Vagina (tissue), 2 donors: ENCODE results near the gene TMEM163. TPM values are rescaled to one million over a fixed set of nuclear protein-coding genes. Genes with fewer than 3 reads are reported as not detected.
"Not testable (repeated sequence)": the region's sequence is repeated elsewhere in the genome, so short reads cannot be mapped to it uniquely, and the experiment has no call there.

Experiments
- DNase-seq, 2 donors: peaks; one replicate each; pipeline ENCODE4 v3.0.0-alpha.2; 2017; ENCODE audit errors: extremely low spot score in 2 of 2
- H3K27ac ChIP-seq: fragments of 200-600 bp; sonication (generic); one replicate; pipeline ENCODE4 v1.5.1; 2019
- H3K27me3 ChIP-seq: fragments of 200-600 bp; sonication (generic); one replicate; pipeline ENCODE4 v1.5.1; 2019
- H3K36me3 ChIP-seq, 2 donors: fragments of 200-600 bp; sonication (generic); one replicate each; pipeline ENCODE4 v1.5.1; 2017 to 2019
- H3K4me1 ChIP-seq: fragments of 200-600 bp; sonication (generic); one replicate; pipeline ENCODE4 v1.5.1; 2019
- H3K4me3 ChIP-seq, 2 donors: fragments of 200-600 bp; sonication (generic); 1 replicate in 1 of 2; 2 replicates in 1 of 2; pipeline ENCODE4 v1.5.1; 2016 to 2019
- H3K9me3 ChIP-seq: fragments of 200-600 bp; sonication (generic); one replicate; pipeline ENCODE4 v1.5.1; 2019
- CTCF ChIP-seq, 3 experiments: fragments of 450-650 bp in 2 of 3; fragments of 200-600 bp in 1 of 3; sonication (generic) in 1 of 3; IDR thresholded peaks; one replicate each; pipeline ENCODE4 v1.5.1; 2017 to 2019; ENCODE audit warnings: antibody characterized with exemption in 3 of 3, mild to moderate bottlenecking in 2 of 3, moderate library complexity in 2 of 3
- POLR2A ChIP-seq, 2 donors: fragments of 450-650 bp; IDR thresholded peaks; one replicate each; pipeline ENCODE4 v1.6.1; 2017; ENCODE audit warnings: antibody characterized with exemption in 2 of 2, mild to moderate bottlenecking in 2 of 2, moderate library complexity in 2 of 2
- POLR2AphosphoS5 ChIP-seq, 2 donors: sonication (generic); formaldehyde crosslinking; IDR thresholded peaks; one replicate each; pipeline ENCODE4 v1.9.0; 2017; ENCODE audit warnings: antibody characterized with exemption in 2 of 2, mild to moderate bottlenecking in 2 of 2, low read depth in 1 of 2; ENCODE audit not compliant: insufficient read depth in 1 of 2
- intact Hi-C: fragments of 100-400 bp; cut with DNase I; formaldehyde crosslinking; loops from one replicate; pipeline ENCODE4 v1.15.1; 2023
- total RNA-seq: library from RNA; depleted of rRNA; stranded (reverse); fragments of >200 nt; gene quantifications from one replicate; pipeline ENCODE4 v1.2.3, GENCODE V29; 2016

The TMEM163 gene
- total RNA-seq, 1 donor from 2014 or later: not detected

GRCh38 chr2:134662751-134663150 is 56.0 kb downstream of the TMEM163 start:
- no peak for TF ChIP-seq POLR2AphosphoS5 (IDR thresholded peaks at IDR 0.05; ENCODE audit: insufficient read depth in 1 of 2, low read depth in 1 of 2)
- TF ChIP-seq CTCF (IDR thresholded peaks at IDR 0.05): no peak
- intact Hi-C loops: no loop called here

GRCh38 chr2:134660626-134661402 is 58.0 kb downstream of the TMEM163 start:
- no peak overlapping the region for H3K27ac ChIP-seq
- H3K4me3 ChIP-seq: no peak overlapping the region
- no peaks in the 10 kb centered on the region for H3K4me1 ChIP-seq
- DNase-seq: no peak
- intact Hi-C loops: no loop called here
- no peaks in the 10 kb centered on the region for H3K36me3 ChIP-seq
- TF ChIP-seq POLR2A (IDR thresholded peaks at IDR 0.05) (no peak), CTCF (IDR thresholded peaks at IDR 0.05) (no peak), POLR2AphosphoS5 (IDR thresholded peaks at IDR 0.05; ENCODE audit: insufficient read depth in 1 of 2, low read depth in 1 of 2) (no peak)
- no peaks in the 10 kb centered on the region for H3K9me3 ChIP-seq
- no peaks in the 10 kb centered on the region for H3K27me3 ChIP-seq

More at GRCh38 chr2:134662751-134663150, 56.0 kb downstream of the TMEM163 start:
- no peaks in the 10 kb centered on the region for H3K4me1 ChIP-seq
- H3K27ac ChIP-seq: no peak overlapping the region
- no peak overlapping the region for H3K4me3 ChIP-seq
- H3K27me3 ChIP-seq: no peaks in the 10 kb centered on the region
- no peak for DNase-seq
- H3K36me3 ChIP-seq: no peaks in the 10 kb centered on the region
- H3K9me3 ChIP-seq: no peaks in the 10 kb centered on the region

- H3K36me3 ChIP-seq: no peaks in the 10 kb centered on the region
- H3K27me3 ChIP-seq: no peaks in the 10 kb centered on the region
- H3K4me3 ChIP-seq: no peak overlapping the region
- intact Hi-C loops: no loop called here
- TF ChIP-seq POLR2A (IDR thresholded peaks at IDR 0.05): no peak
- no peak for TF ChIP-seq POLR2AphosphoS5 (IDR thresholded peaks at IDR 0.05; ENCODE audit: insufficient read depth in 1 of 2, low read depth in 1 of 2)
- TF ChIP-seq CTCF (IDR thresholded peaks at IDR 0.05): no peak
- no peaks in the 10 kb centered on the region for H3K4me1 ChIP-seq
- DNase-seq: no peak
- H3K9me3 ChIP-seq: no peaks in the 10 kb centered on the region
- no peak overlapping the region for H3K27ac ChIP-seq
Observed at GRCh38 chr2:134659724-134660123, 59.1 kb downstream of the TMEM163 start.

- DNase-seq: no peak
- H3K27me3 ChIP-seq: no peaks in the 10 kb centered on the region
- H3K4me1 ChIP-seq: no peaks in the 10 kb centered on the region
- TF ChIP-seq POLR2A (IDR thresholded peaks at IDR 0.05) (no peak), CTCF (IDR thresholded peaks at IDR 0.05) (no peak), POLR2AphosphoS5 (IDR thresholded peaks at IDR 0.05; ENCODE audit: insufficient read depth in 1 of 2, low read depth in 1 of 2) (no peak)
- no peak overlapping the region for H3K27ac ChIP-seq
- no peak overlapping the region for H3K4me3 ChIP-seq
- H3K36me3 ChIP-seq: no peaks in the 10 kb centered on the region
- intact Hi-C loops: no loop called here
- H3K9me3 ChIP-seq: no peaks in the 10 kb centered on the region
Observed at GRCh38 chr2:134657650-134658250, 61.0 kb downstream of the TMEM163 start.

GRCh38 chr2:134656391-134656790 is 62.4 kb downstream of the TMEM163 start:
- H3K27ac ChIP-seq, H3K36me3 ChIP-seq, H3K4me3 ChIP-seq, intact Hi-C loops, H3K27me3 ChIP-seq, H3K4me1 ChIP-seq, H3K9me3 ChIP-seq, DNase-seq: not testable (repeated sequence)
